Endothelial cell of umbilical vein (primary cell): ENCODE results near the gene EIF1B. TPM values are rescaled to one million over a fixed set of nuclear protein-coding genes. Genes with fewer than 3 reads are reported as not detected.

Source experiments
- BruUV-seq: library from RNA; stranded (reverse); fragments of 400-500 nt; replicated peaks from 2 replicates; lab custom pipeline; 2021; lab: Mats Ljungman, UMichigan
- CTCF ChIA-PET: fragments of 300-600, 350-600 bp; sonication (Branson Sonifier 250); formaldehyde crosslinking; loops from one replicate; lab custom pipeline; 2021; ENCODE audit warnings: antibody characterized with exemption, inconsistent platforms; lab: Charles Lee
- POLR2A ChIA-PET: fragments of 300-600, 350-600 bp; sonication (Branson Sonifier 250); formaldehyde crosslinking; loops from one replicate; lab custom pipeline; 2021; ENCODE audit warnings: antibody characterized with exemption, inconsistent platforms; lab: Charles Lee
- DNase-seq: peaks from one replicate; pipeline ENCODE4 v3.0.0-alpha.2; 2011; ENCODE audit warnings: low read depth, low spot score
- FAIRE-seq: peaks from 2 replicates; lab custom pipeline; 2011; peaks lifted over from hg19 to GRCh38; lab: Jason Lieb, UNC
- H2AFZ ChIP-seq: 2 replicates; pipeline ENCODE4 v1.6.0; 2012; ENCODE audit warnings: low read depth, low read length, control low read depth, inconsistent platforms
- H3K27ac ChIP-seq: 2 replicates; pipeline ENCODE4 v1.5.1; 2011; ENCODE audit warnings: low read depth, mild to moderate bottlenecking, control low read depth, low read length, moderate library complexity; ENCODE audit not compliant: insufficient read depth
- H3K27me3 ChIP-seq, 2 experiments: 2 replicates each; pipeline versions ENCODE4 v1.6.0 to v1.6.1; 2011; ENCODE audit warnings: low read length in 2 of 2, mixed read lengths in 1 of 2; ENCODE audit not compliant: control insufficient read depth in 2 of 2, insufficient read depth in 2 of 2
- H3K36me3 ChIP-seq, 2 experiments: 2 replicates in 1 of 2; 3 replicates in 1 of 2; pipeline ENCODE4 v1.5.1; 2011; ENCODE audit warnings: low read length in 2 of 2, mild to moderate bottlenecking in 1 of 2, moderate library complexity in 1 of 2; ENCODE audit not compliant: control insufficient read depth in 2 of 2, insufficient read depth in 2 of 2; ENCODE audit errors: extremely low read depth in 1 of 2
- H3K4me1 ChIP-seq: 3 replicates; pipeline ENCODE4 v1.5.1; 2011; ENCODE audit warnings: mild to moderate bottlenecking, low read length; ENCODE audit not compliant: control insufficient read depth, insufficient read depth; ENCODE audit errors: extremely low read depth
- H3K4me2 ChIP-seq: 2 replicates; pipeline ENCODE4 v1.6.1; 2011; ENCODE audit warnings: low read length, control low read depth, mixed read lengths; ENCODE audit not compliant: insufficient read depth
- H3K4me3 ChIP-seq, 3 experiments: fragments of 200-600 bp in 1 of 3; sonication (generic), shearing (Covaris generic) in 1 of 3; replicated peaks in 1 of 3; 2 replicates each; pipeline ENCODE4 v1.5.1; 2011 to 2016; ENCODE audit warnings: control low read depth in 3 of 3, low read length in 3 of 3, mild to moderate bottlenecking in 2 of 3, inconsistent platforms in 1 of 3, low read depth in 1 of 3, moderate library complexity in 1 of 3; ENCODE audit not compliant: insufficient read depth in 1 of 3
- H3K79me2 ChIP-seq: 2 replicates; pipeline ENCODE4 v1.6.0; 2012; ENCODE audit warnings: low read length, inconsistent platforms; ENCODE audit not compliant: control insufficient read depth, insufficient read depth
- H3K9ac ChIP-seq: replicated peaks from 2 replicates; pipeline ENCODE3; 2011; ENCODE audit warnings: low read length, control low read depth; ENCODE audit not compliant: insufficient read depth; ENCODE audit errors: extremely low read depth
- H3K9me1 ChIP-seq: replicated peaks from 3 replicates; pipeline ENCODE4 v1.6.0; 2011; ENCODE audit warnings: mild to moderate bottlenecking, low read length; ENCODE audit not compliant: control insufficient read depth, insufficient read depth; ENCODE audit errors: extremely low read depth
- H3K9me3 ChIP-seq: replicated peaks from 2 replicates; pipeline ENCODE4 v1.5.1; 2012; ENCODE audit warnings: low read length, inconsistent platforms; ENCODE audit not compliant: control insufficient read depth, insufficient read depth
- H4K20me1 ChIP-seq: replicated peaks from 2 replicates; pipeline ENCODE3; 2011; ENCODE audit warnings: mild to moderate bottlenecking, low read length; ENCODE audit not compliant: control insufficient read depth, insufficient read depth; ENCODE audit errors: extremely low read depth
- EZH2 ChIP-seq: IDR thresholded peaks from 2 replicates; pipeline ENCODE4 v1.6.1; 2012; ENCODE audit warnings: borderline replicate concordance, low read depth, mild to moderate bottlenecking, moderate library complexity, low read length, inconsistent platforms; ENCODE audit not compliant: severe bottlenecking
- FOS ChIP-seq: IDR thresholded peaks from 2 replicates; pipeline ENCODE4 v1.6.1; 2011; ENCODE audit warnings: mild to moderate bottlenecking, low read length, moderate library complexity, borderline replicate concordance; ENCODE audit not compliant: insufficient read depth
- JUN ChIP-seq: IDR thresholded peaks from 2 replicates; pipeline ENCODE4 v1.6.1; 2011; ENCODE audit warnings: borderline replicate concordance, low read depth; ENCODE audit not compliant: insufficient read length, insufficient read depth
- MYC ChIP-seq: IDR thresholded peaks from one replicate; pipeline ENCODE4 v1.6.1; 2011; ENCODE audit warnings: mild to moderate bottlenecking, low read depth, low read length
- POLR2A ChIP-seq: IDR thresholded peaks from 2 replicates; pipeline ENCODE4 v1.6.1; 2012; ENCODE audit warnings: low read depth, mild to moderate bottlenecking, control low read depth, low read length
- POLR2AphosphoS5 ChIP-seq: IDR thresholded peaks from 2 replicates; pipeline ENCODE4 v1.6.1; 2012; ENCODE audit warnings: low read depth, mild to moderate bottlenecking, control low read depth, low read length, moderate library complexity; ENCODE audit not compliant: insufficient read depth
- dilution Hi-C: fragments of 300-500 bp; cut with MboI; formaldehyde crosslinking; loops from one replicate; pipeline ENCODE4 v1.15.0; 2019; ENCODE audit warnings: low sequenced_read_pairs; ENCODE audit not compliant: extremely low pct_ligation_motif_present
- intact Hi-C: fragments of 100-400 bp; cut with micrococcal nuclease; formaldehyde crosslinking; loops from one replicate; pipeline ENCODE4 v1.10.0; 2022
- polyA plus RNA-seq, 4 experiments: library from polyadenylated mRNA; depleted of rRNA in 3 of 4; stranded (reverse) in 3 of 4; unstranded in 1 of 4; fragments of >200 nt; gene quantifications; 2 replicates each; pipeline versions ENCODE4 v1.2.1 to v1.2.3, GENCODE V29; 2011 to 2012; ENCODE audit warnings: missing spikeins in 1 of 4
- total RNA-seq: library from RNA; stranded (reverse); gene quantifications from 2 replicates; pipeline ENCODE4 v1.2.3, GENCODE V29; 2021
- TF ChIP-seq, protein P1 (sequence below): IDR thresholded peaks from 2 replicates; pipeline ENCODE4 v1.6.1; 2011; ENCODE audit not compliant: insufficient read depth, insufficient read length
- TF ChIP-seq, protein P2 (sequence below), 2 donors: IDR thresholded peaks; 1 replicate in 1 of 2; 2 replicates in 1 of 2; pipeline ENCODE4 v1.5.1; 2011; ENCODE audit warnings: low read length in 2 of 2, mild to moderate bottlenecking in 2 of 2, moderate library complexity in 2 of 2, control low read depth in 1 of 2, inconsistent platforms in 1 of 2, low read depth in 1 of 2; ENCODE audit not compliant: insufficient read depth in 1 of 2; ENCODE audit errors: extremely low read depth in 1 of 2

EIF1B gene
- total and polyA plus RNA-seq, 2 donors (not counting 3 experiments of a cell fraction or from before 2014, with no cell fraction given): 17.8 to 46.0 TPM

DNA sequence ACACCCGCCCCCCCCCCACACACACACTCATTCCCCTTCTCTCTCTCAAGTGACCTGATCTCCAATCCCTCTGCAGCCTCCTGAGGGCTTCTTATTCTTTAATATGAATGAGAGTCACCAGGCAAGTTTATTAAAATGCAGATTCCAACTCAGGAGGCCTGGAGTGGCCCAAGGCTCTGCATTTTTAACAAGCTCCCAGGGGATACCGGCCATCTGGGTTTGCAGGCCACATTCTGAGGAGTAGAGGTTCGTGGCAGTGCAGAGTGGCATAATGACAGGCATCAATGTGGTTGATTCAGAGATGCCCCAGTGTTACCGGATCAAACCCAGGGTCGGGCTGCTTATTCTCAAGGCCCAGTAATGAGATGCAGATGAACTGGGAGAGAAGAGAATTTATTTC is 18.9 kb downstream of the EIF1B start:
- H3K4me3 ChIP-seq: no peak overlapping the region
- no peak overlapping the region for H3K4me2 ChIP-seq
- dilution Hi-C loops (no loop called here), intact Hi-C loops (loop anchor here (10.0 kb wide), 2 partner anchors 646 to 876 kb away; no protein-coding TSS in a partner anchor)
- CTCF ChIA-PET: interaction anchor here (1.0 to 3.0 kb wide), 3 partner anchors 124 to 252 kb away, joined by 3 to 16 read pairs (median 3); no protein-coding TSS in a partner anchor
- no peaks in the 10 kb centered on the region for H3K4me1 ChIP-seq
- no peak overlapping the region for H3K27ac ChIP-seq
- BruUV-seq: no TSS peak
- DNase-seq (no peak), FAIRE-seq (no peak)
- no peaks in the 10 kb centered on the region for H3K9me3 ChIP-seq
- H3K36me3 ChIP-seq: no peaks in the 10 kb centered on the region
- POLR2A ChIA-PET: no interaction called here
- no peaks in the 10 kb centered on the region for H4K20me1 ChIP-seq
- no peak overlapping the region for H2AFZ ChIP-seq
- TF ChIP-seq EZH2 (no peak), FOS (no peak), MYC (no peak), POLR2AphosphoS5 (no peak), JUN (no peak), POLR2A (no peak)
- TF ChIP-seq, protein P1, sequence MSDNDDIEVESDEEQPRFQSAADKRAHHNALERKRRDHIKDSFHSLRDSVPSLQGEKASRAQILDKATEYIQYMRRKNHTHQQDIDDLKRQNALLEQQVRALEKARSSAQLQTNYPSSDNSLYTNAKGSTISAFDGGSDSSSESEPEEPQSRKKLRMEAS: no peak
- TF ChIP-seq, protein P2, sequence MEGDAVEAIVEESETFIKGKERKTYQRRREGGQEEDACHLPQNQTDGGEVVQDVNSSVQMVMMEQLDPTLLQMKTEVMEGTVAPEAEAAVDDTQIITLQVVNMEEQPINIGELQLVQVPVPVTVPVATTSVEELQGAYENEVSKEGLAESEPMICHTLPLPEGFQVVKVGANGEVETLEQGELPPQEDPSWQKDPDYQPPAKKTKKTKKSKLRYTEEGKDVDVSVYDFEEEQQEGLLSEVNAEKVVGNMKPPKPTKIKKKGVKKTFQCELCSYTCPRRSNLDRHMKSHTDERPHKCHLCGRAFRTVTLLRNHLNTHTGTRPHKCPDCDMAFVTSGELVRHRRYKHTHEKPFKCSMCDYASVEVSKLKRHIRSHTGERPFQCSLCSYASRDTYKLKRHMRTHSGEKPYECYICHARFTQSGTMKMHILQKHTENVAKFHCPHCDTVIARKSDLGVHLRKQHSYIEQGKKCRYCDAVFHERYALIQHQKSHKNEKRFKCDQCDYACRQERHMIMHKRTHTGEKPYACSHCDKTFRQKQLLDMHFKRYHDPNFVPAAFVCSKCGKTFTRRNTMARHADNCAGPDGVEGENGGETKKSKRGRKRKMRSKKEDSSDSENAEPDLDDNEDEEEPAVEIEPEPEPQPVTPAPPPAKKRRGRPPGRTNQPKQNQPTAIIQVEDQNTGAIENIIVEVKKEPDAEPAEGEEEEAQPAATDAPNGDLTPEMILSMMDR (IDR thresholded peaks at IDR 0.05; ENCODE audit: extremely low read depth in 1 of 2, insufficient read depth in 1 of 2, low read depth in 1 of 2, low read length in 2 of 2): no peak
- peaks cover 0 to 6% of the 10 kb centered on the region in 2 experiments for H3K27me3 ChIP-seq
- no peaks in the 10 kb centered on the region for H3K79me2 ChIP-seq
- no peaks in the 10 kb centered on the region for H3K9me1 ChIP-seq
- no peak overlapping the region for H3K9ac ChIP-seq
